DOHH2 (cell line): ENCODE results near the gene USP35.

Experiments used
- H3F3A ChIP-seq: fragments of 200-600 bp; sonication (generic), shearing (Covaris generic); 2 replicates; pipeline ENCODE4 v1.6.0; 2016; ENCODE audit warnings: antibody characterized with exemption, mild to moderate bottlenecking; ENCODE audit not compliant: control insufficient read depth, insufficient read depth
- H3K27ac ChIP-seq: fragments of 200-600 bp; sonication (generic); 2 replicates; pipeline ENCODE4 v1.5.1; 2014; ENCODE audit warnings: low read depth, mild to moderate bottlenecking, low read length, moderate library complexity
- H3K27me3 ChIP-seq: fragments of 200-600 bp; sonication (generic); 2 replicates; pipeline ENCODE4 v1.6.1; 2014; ENCODE audit warnings: mild to moderate bottlenecking, low read length, mixed read lengths; ENCODE audit not compliant: control insufficient read depth
- H3K36me3 ChIP-seq: fragments of 200-600 bp; sonication (generic); 2 replicates; pipeline ENCODE4 v1.6.1; 2014; ENCODE audit warnings: mild to moderate bottlenecking, low read length, moderate library complexity, mixed read lengths; ENCODE audit not compliant: control insufficient read depth
- H3K4me1 ChIP-seq: fragments of 200-600 bp; sonication (generic); 2 replicates; pipeline ENCODE4 v1.6.1; 2014; ENCODE audit warnings: mild to moderate bottlenecking, low read length, mixed read lengths; ENCODE audit not compliant: control insufficient read depth
- H3K4me2 ChIP-seq: fragments of 200-600 bp; sonication (generic); 2 replicates; pipeline ENCODE4 v1.6.0; 2014; ENCODE audit warnings: mild to moderate bottlenecking, low read length, moderate library complexity
- H3K4me3 ChIP-seq: fragments of 200-600 bp; sonication (generic); 2 replicates; pipeline ENCODE4 v1.5.1; 2014; ENCODE audit warnings: mild to moderate bottlenecking, low read length, mixed read lengths
- H3K79me2 ChIP-seq: fragments of 200-600 bp; sonication (generic); 2 replicates; pipeline ENCODE4 v1.6.1; 2014; ENCODE audit warnings: mild to moderate bottlenecking, low read length, mixed read lengths; ENCODE audit not compliant: control insufficient read depth
- H3K9me2 ChIP-seq: fragments of 200-600 bp; sonication (generic); replicated peaks from 2 replicates; pipeline ENCODE4 v1.6.1; 2014; ENCODE audit warnings: mild to moderate bottlenecking, low read length, mixed read lengths; ENCODE audit not compliant: control insufficient read depth
- H3K9me3 ChIP-seq: fragments of 200-600 bp; sonication (generic); 2 replicates; pipeline ENCODE4 v1.6.1; 2014; ENCODE audit warnings: antibody characterized with exemption, low read length, mixed read lengths; ENCODE audit not compliant: control insufficient read depth, insufficient read depth
- H4K20me1 ChIP-seq: fragments of 200-600 bp; sonication (generic); 2 replicates; pipeline ENCODE4 v1.6.0; 2014; ENCODE audit warnings: low read depth, mild to moderate bottlenecking, antibody characterized with exemption, low read length, moderate library complexity; ENCODE audit not compliant: control insufficient read depth, insufficient read depth
- EZH2phosphoT487 ChIP-seq: fragments of 200-600 bp; sonication (generic); IDR thresholded peaks from 2 replicates; pipeline ENCODE4 v1.6.1; 2017; ENCODE audit warnings: borderline replicate concordance, mild to moderate bottlenecking, antibody characterized with exemption, low read length, moderate library complexity, mixed read lengths
- TF ChIP-seq, protein P1 (sequence below): fragments of 200-600 bp; sonication (generic); IDR thresholded peaks from one replicate; pipeline ENCODE4 v1.5.1; 2014; ENCODE audit warnings: antibody characterized with exemption, mild to moderate bottlenecking, low read depth, low read length; ENCODE audit not compliant: poor library complexity, severe bottlenecking

The USP35 gene

DNA sequence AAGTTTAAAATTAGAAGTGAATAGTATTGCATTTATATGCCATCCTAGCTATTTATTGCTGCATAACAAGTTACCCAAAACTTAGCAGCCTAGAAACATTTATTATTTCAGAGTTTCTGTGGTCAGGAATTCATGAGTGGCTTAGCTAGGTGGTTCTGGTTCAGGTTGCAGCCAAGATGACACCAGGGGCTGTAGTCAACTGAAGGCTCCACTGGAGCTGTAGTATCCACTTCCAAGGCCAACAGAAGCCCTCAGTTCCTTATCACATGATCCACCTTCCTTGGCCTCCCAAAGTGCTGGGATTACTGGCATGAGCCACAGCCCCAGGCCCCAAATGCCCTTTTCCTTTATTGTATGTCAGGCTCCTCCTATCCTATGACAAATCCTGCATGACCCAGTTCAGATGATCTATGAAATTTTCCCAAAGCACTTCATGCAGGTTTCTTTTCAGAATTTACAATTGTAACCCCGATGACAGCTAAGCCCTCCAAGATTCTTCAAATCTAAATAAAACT lies 43.2 kb upstream of the USP35 start:
- H3K4me1 ChIP-seq: peaks cover 15% of the 10 kb centered on the region
- H3K9me2 ChIP-seq: no peaks in the 10 kb centered on the region
- peaks cover 5% of the 10 kb centered on the region; the same call in 1 of the 2 replicates for H3K36me3 ChIP-seq
- TF ChIP-seq, protein P1, sequence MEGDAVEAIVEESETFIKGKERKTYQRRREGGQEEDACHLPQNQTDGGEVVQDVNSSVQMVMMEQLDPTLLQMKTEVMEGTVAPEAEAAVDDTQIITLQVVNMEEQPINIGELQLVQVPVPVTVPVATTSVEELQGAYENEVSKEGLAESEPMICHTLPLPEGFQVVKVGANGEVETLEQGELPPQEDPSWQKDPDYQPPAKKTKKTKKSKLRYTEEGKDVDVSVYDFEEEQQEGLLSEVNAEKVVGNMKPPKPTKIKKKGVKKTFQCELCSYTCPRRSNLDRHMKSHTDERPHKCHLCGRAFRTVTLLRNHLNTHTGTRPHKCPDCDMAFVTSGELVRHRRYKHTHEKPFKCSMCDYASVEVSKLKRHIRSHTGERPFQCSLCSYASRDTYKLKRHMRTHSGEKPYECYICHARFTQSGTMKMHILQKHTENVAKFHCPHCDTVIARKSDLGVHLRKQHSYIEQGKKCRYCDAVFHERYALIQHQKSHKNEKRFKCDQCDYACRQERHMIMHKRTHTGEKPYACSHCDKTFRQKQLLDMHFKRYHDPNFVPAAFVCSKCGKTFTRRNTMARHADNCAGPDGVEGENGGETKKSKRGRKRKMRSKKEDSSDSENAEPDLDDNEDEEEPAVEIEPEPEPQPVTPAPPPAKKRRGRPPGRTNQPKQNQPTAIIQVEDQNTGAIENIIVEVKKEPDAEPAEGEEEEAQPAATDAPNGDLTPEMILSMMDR: no peak
- TF ChIP-seq EZH2phosphoT487: no peak
- no peak overlapping the region for H3K4me3 ChIP-seq
- no peaks in the 10 kb centered on the region for H4K20me1 ChIP-seq
- H3K27me3 ChIP-seq: no peaks in the 10 kb centered on the region
- no peaks in the 10 kb centered on the region for H3K9me3 ChIP-seq
- H3K4me2 ChIP-seq: no peak overlapping the region
- H3F3A ChIP-seq: no peaks in the 10 kb centered on the region
- H3K27ac ChIP-seq: no peak overlapping the region
- peaks cover 4% of the 10 kb centered on the region for H3K79me2 ChIP-seq

DNA sequence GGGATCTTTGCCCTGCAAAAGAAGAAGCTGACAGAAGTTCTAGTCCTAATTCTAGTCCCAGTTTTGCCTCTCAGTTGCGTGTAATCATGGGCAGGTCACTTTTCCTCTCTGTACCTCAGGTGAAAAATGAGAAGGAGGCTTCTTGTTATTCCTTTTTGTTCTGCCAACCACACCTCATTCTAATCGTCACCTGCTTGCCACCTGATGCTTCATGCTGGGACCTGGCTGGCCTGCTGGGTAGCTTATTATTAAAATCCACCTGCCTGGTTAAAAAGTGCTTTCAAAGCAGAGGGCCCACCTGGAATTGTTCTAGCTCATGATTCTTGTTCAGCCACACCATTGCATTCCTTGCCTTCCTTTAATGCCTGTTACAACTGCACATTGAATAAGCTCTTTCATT lies 40.9 kb upstream of the USP35 start:
- TF ChIP-seq, protein P1: no peak
- no peak for TF ChIP-seq EZH2phosphoT487
- no peak overlapping the region for H3K27ac ChIP-seq
- no peaks in the 10 kb centered on the region for H3F3A ChIP-seq

DNA sequence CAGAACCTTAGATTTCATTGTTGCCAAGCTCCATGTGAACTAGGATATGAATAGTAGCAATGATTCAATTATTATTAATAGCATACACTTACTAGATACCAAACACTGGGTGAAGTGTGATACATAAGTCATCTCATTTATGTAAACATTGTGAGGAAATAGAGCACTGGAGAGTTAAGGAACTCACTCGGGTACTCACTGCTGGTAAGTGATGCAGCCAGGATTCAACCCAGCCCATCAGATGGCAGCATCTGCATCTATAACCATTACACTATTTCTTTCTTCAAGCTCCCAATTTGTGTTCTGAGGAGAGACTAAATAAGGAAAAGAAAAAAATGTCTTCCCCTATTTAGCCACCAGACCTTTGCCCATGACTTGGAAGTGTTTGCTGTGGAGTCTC lies 39.1 kb upstream of the USP35 start:
- H3K4me2 ChIP-seq: no peak overlapping the region
- no peaks in the 10 kb centered on the region for H3K79me2 ChIP-seq
- H3K9me3 ChIP-seq: no peaks in the 10 kb centered on the region
- no peak for TF ChIP-seq EZH2phosphoT487
- TF ChIP-seq, protein P1: no peak
- no peaks in the 10 kb centered on the region for H3K36me3 ChIP-seq
- H4K20me1 ChIP-seq: no peaks in the 10 kb centered on the region
- H3K9me2 ChIP-seq: no peaks in the 10 kb centered on the region
- no peaks in the 10 kb centered on the region for H3K4me1 ChIP-seq
- H3K27me3 ChIP-seq: no peaks in the 10 kb centered on the region
- no peaks in the 10 kb centered on the region for H3F3A ChIP-seq
- H3K27ac ChIP-seq: no peak overlapping the region
- H3K4me3 ChIP-seq: no peak overlapping the region

More for the DNA sequence above, 40.9 kb upstream of the USP35 start:
- Histone ChIP-seq H3K27me3 (no peaks in the 10 kb centered on the region), H4K20me1 (no peaks in the 10 kb centered on the region), H3K9me2 (no peaks in the 10 kb centered on the region), H3K4me3 (no peak overlapping the region), H3K4me2 (no peak overlapping the region), H3K36me3 (no peaks in the 10 kb centered on the region), H3K79me2 (no peaks in the 10 kb centered on the region), H3K4me1 (peaks cover 9% of the 10 kb centered on the region), H3K9me3 (no peaks in the 10 kb centered on the region)
